HG02884 (cell line): Measurements from ENCODE around the gene STIM2.
"Not testable (repeated sequence)": the region's sequence is repeated elsewhere in the genome, so short reads cannot be mapped to it uniquely, and the experiment has no call there.

ENCODE experiments used
- ATAC-seq: cut with Tn5 transposase; IDR thresholded peaks from one replicate; pipeline ENCODE4 v1.9.1; 2021; ENCODE audit warnings: mild to moderate bottlenecking, moderate library complexity; ENCODE audit not compliant: unreplicated experiment

The STIM2 gene

GRCh38 chr4:27022963-27023362 lies 162.3 kb downstream of the STIM2 start:
- ATAC-seq: no peak

- no peak for ATAC-seq
These were observed 162.7 kb downstream of the STIM2 start for GRCh38 chr4:27023366-27023765.

GRCh38 chr4:27024805-27025204 lies 164.2 kb downstream of the STIM2 start:
- ATAC-seq: no peak

GRCh38 chr4:27027428-27027827 lies 166.8 kb downstream of the STIM2 start:
- no peak for ATAC-seq

- not testable (repeated sequence) for ATAC-seq
These were observed 174.5 kb downstream of the STIM2 start for GRCh38 chr4:27035127-27035526.

- peak; percentile 54 for ATAC-seq
These were observed 179.7 kb downstream of the STIM2 start for GRCh38 chr4:27040356-27040755.

- no peak for ATAC-seq
These were observed 181.8 kb downstream of the STIM2 start for GRCh38 chr4:27042411-27042810.

- no peak for ATAC-seq
These were observed 182.6 kb downstream of the STIM2 start for GRCh38 chr4:27043200-27043599.

GRCh38 chr4:27046851-27047250 lies 186.2 kb downstream of the STIM2 start:
- ATAC-seq: no peak

GRCh38 chr4:27048429-27049238 lies 188.0 kb downstream of the STIM2 start:
- ATAC-seq: no peak

- ATAC-seq: no peak
These were observed 188.7 kb downstream of the STIM2 start for GRCh38 chr4:27049239-27049829.

- ATAC-seq: no peak
These were observed 190.1 kb downstream of the STIM2 start for GRCh38 chr4:27050731-27051130.

GRCh38 chr4:27055221-27055760 lies 194.7 kb downstream of the STIM2 start:
- ATAC-seq: no peak

GRCh38 chr4:27056281-27056680 lies 195.6 kb downstream of the STIM2 start:
- ATAC-seq: no peak

GRCh38 chr4:27057053-27057452 lies 196.4 kb downstream of the STIM2 start:
- ATAC-seq: no peak

- no peak for ATAC-seq
These were observed 197.0 kb downstream of the STIM2 start for GRCh38 chr4:27057662-27058061.

- ATAC-seq: no peak
These were observed 198.3 kb downstream of the STIM2 start for GRCh38 chr4:27058819-27059406.

- no peak for ATAC-seq
These were observed 198.8 kb downstream of the STIM2 start for GRCh38 chr4:27059446-27059845.

- ATAC-seq: no peak
These were observed 201.6 kb downstream of the STIM2 start for GRCh38 chr4:27062256-27062655.

- no peak for ATAC-seq
These were observed 205.9 kb downstream of the STIM2 start for GRCh38 chr4:27066591-27066990.

GRCh38 chr4:27068151-27068867 lies 207.7 kb downstream of the STIM2 start:
- ATAC-seq: no peak
